Fibroblast of pulmonary artery (primary cell): Measurements from ENCODE around the gene ARHGAP5.

Experiments used
- DNase-seq: peaks from one replicate; pipeline ENCODE4 v3.0.0-alpha.2; 2010; ENCODE audit warnings: low read depth
- H3K4me3 ChIP-seq: replicated peaks from 2 replicates; pipeline ENCODE4 v1.5.1; 2011; ENCODE audit warnings: low read depth, mild to moderate bottlenecking, control low read depth, low read length, moderate library complexity
- CTCF ChIP-seq: IDR thresholded peaks from 2 replicates; pipeline ENCODE4 v1.5.1; 2011; ENCODE audit warnings: mild to moderate bottlenecking, control low read depth, low read length, inconsistent platforms; ENCODE audit errors: missing control alignments

Gene ARHGAP5

GRCh38 chr14:32080001-32080510 lies 3.0 kb downstream of the ARHGAP5 start:
- TF ChIP-seq CTCF = no peak
- DNase-seq = no peak
- H3K4me3 ChIP-seq = no peak overlapping the region

GRCh38 chr14:32081901-32082300 lies 4.8 kb downstream of the ARHGAP5 start:
- no peak for DNase-seq
- no peak for TF ChIP-seq CTCF
- H3K4me3 ChIP-seq = no peak overlapping the region

DNA sequence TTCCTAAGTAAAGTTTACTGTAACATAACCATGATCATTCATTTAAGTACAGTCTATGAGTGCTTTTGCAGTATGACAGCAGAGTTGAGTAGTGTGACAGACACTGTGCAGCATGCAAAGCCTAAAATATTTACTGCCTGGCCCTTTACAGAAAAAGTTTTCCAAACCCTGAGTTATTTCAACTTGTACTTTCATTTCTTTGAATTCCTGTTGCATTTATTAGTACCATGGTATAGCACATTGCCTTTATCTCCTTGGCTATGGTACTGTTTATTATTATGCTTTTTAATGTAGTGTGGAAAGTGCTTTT lies 6.2 kb downstream of the ARHGAP5 start:
- TF ChIP-seq CTCF = no peak
- H3K4me3 ChIP-seq = no peak overlapping the region
- DNase-seq = no peak

DNA sequence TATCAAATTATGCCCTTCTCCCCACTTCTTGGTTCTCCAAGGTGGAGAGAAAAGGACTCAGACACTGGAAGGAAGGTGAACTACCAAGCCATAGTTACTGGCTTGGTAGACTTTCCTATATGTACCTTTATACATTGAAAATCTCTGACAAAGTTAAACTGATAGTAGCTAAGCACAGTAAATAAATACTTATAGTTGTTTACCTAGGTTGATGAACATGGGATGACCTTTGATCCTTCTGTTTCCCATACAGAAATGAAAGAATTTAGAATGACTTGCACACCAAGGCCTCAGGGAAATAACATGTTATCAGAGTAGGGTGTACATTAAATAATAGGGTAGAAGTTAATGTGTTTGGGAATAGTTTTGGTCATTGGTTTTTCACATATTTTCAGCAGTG lies 6.7 kb downstream of the ARHGAP5 start:
- no peak overlapping the region for H3K4me3 ChIP-seq
- no peak for DNase-seq
- TF ChIP-seq CTCF = no peak

GRCh38 chr14:32085182-32085844 lies 8.2 kb downstream of the ARHGAP5 start:
- no peak overlapping the region for H3K4me3 ChIP-seq
- no peak for TF ChIP-seq CTCF
- DNase-seq = no peak

DNA sequence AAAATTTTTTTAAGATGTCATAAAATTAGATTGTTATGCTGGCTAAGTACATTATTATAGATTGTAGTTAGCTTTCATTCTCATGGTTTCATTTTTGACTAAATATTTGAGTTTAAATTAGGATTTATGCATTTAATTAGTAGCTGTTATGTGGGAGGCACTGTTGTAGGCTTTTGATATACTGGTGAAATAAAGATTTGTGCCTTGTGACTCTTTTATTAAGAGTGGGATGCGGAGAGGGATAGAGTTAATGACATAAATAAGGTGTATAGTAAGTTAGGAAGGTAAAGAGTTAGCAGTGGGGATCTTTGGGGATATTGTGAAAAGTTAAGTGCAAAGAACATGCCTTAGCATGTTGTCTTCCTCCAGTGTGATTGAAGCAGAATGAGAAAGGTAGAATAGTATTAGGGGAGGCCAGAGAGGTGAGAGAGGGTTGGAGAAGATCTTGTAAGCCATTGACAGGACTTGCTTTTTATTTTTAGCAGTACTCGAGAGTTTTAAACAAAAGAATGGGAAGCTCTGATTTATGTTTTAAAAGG lies 8.8 kb downstream of the ARHGAP5 start:
- H3K4me3 ChIP-seq = no peak overlapping the region
- TF ChIP-seq CTCF = no peak
- no peak for DNase-seq
